SK-N-SH (cell line): ENCODE measurements around the gene CHSY3. TPM values are rescaled to one million over a fixed set of nuclear protein-coding genes. Genes with fewer than 3 reads are reported as not detected.

ENCODE experiments used
- CTCF ChIA-PET: fragments of 300-600, 350-600 bp; formaldehyde crosslinking; extraction: SDS; loops from one replicate; lab custom pipeline; 2021; lab: Yijun Ruan, JAX
- POLR2A ChIA-PET: fragments of 350-600 bp; sonication (Branson Sonifier 250); formaldehyde crosslinking; extraction: SDS; loops from one replicate; lab custom pipeline; 2020; ENCODE audit warnings: antibody characterized with exemption, inconsistent platforms; lab: Yijun Ruan, JAX
- DNase-seq: peaks from one replicate; pipeline ENCODE4 v3.0.0; 2012
- H2AFZ ChIP-seq: fragments of 200-600 bp; sonication (generic); 2 replicates; pipeline ENCODE4 v1.8.1; 2016; ENCODE audit warnings: antibody characterized with exemption, mild to moderate bottlenecking, low read depth
- H3F3A ChIP-seq: fragments of 200-600 bp; sonication (generic); replicated peaks from 2 replicates; pipeline ENCODE3; 2016; ENCODE audit warnings: antibody characterized with exemption, mild to moderate bottlenecking; ENCODE audit not compliant: insufficient read depth
- H3K27ac ChIP-seq, 2 experiments: fragments of 200-500 bp in 1 of 2; fragments of 200-600 bp in 1 of 2; sonication (Bioruptor generic) in 1 of 2; sonication (generic), shearing (Covaris generic) in 1 of 2; 2 replicates each; pipeline versions ENCODE4 v1.5.1 to v1.6.1; 2014 to 2016; ENCODE audit warnings: low read depth in 2 of 2, inconsistent platforms in 1 of 2, low read length in 1 of 2, mild to moderate bottlenecking in 1 of 2, mixed read lengths in 1 of 2
- H3K27me3 ChIP-seq: fragments of 200-600 bp; sonication (generic), shearing (Covaris generic); 2 replicates; pipeline ENCODE4 v1.6.1; 2016; ENCODE audit warnings: mixed run types; ENCODE audit not compliant: insufficient read depth
- H3K36me3 ChIP-seq, 2 experiments: fragments of 200-500 bp in 1 of 2; fragments of 200-600 bp in 1 of 2; sonication (Bioruptor generic) in 1 of 2; sonication (generic) in 1 of 2; replicated peaks in 1 of 2; 2 replicates each; pipeline versions ENCODE3 to v1.5.1; 2014 to 2016; ENCODE audit warnings: low read length in 1 of 2, mild to moderate bottlenecking in 1 of 2; ENCODE audit not compliant: insufficient read depth in 2 of 2, control insufficient read depth in 1 of 2
- H3K4me1 ChIP-seq, 2 experiments: fragments of 200-500 bp in 1 of 2; fragments of 200-600 bp in 1 of 2; sonication (Bioruptor generic) in 1 of 2; sonication (generic), shearing (Covaris generic) in 1 of 2; 2 replicates each; pipeline versions ENCODE4 v1.5.1 to v1.6.1; 2014 to 2016; ENCODE audit warnings: low read depth in 1 of 2, low read length in 1 of 2, mixed run types in 1 of 2; ENCODE audit not compliant: insufficient read depth in 2 of 2, control insufficient read depth in 1 of 2
- H3K4me2 ChIP-seq: fragments of 200-600 bp; sonication (generic), shearing (Covaris generic); 2 replicates; pipeline ENCODE4 v1.6.1; 2017; ENCODE audit warnings: mixed run types
- H3K4me3 ChIP-seq, 2 experiments: fragments of 200-500 bp in 1 of 2; fragments of 200-600 bp in 1 of 2; sonication (Bioruptor generic) in 1 of 2; sonication (generic), shearing (Covaris generic) in 1 of 2; 2 replicates each; pipeline versions ENCODE4 v1.5.1 to v1.8.1; 2014 to 2016; ENCODE audit warnings: low read depth in 2 of 2, inconsistent platforms in 1 of 2, low read length in 1 of 2, mild to moderate bottlenecking in 1 of 2, mixed read lengths in 1 of 2, moderate library complexity in 1 of 2
- H3K79me2 ChIP-seq: fragments of 200-600 bp; sonication (generic); 2 replicates; pipeline ENCODE4 v1.8.1; 2017; ENCODE audit warnings: mild to moderate bottlenecking; ENCODE audit not compliant: insufficient read depth
- H3K9ac ChIP-seq: fragments of 200-600 bp; sonication (generic); 2 replicates; pipeline ENCODE4 v1.6.1; 2017; ENCODE audit warnings: mixed run types
- H3K9me2 ChIP-seq: fragments of 200-600 bp; sonication (generic); 2 replicates; pipeline ENCODE4 v1.6.1; 2017; ENCODE audit warnings: mixed run types
- H3K9me3 ChIP-seq: fragments of 200-600 bp; sonication (generic); 2 replicates; pipeline ENCODE4 v1.6.1; 2017; ENCODE audit warnings: mixed run types, mild to moderate bottlenecking, moderate library complexity
- H4K20me1 ChIP-seq: fragments of 200-600 bp; sonication (generic); 2 replicates; pipeline ENCODE4 v1.6.1; 2017; ENCODE audit warnings: mild to moderate bottlenecking, mixed run types; ENCODE audit not compliant: insufficient read depth
- CTCF ChIP-seq: fragments of 200-600 bp; sonication (generic); IDR thresholded peaks from 2 replicates; pipeline ENCODE4 v1.6.1; 2017; ENCODE audit warnings: antibody characterized with exemption, mild to moderate bottlenecking, moderate library complexity
- EZH2phosphoT487 ChIP-seq: fragments of 200-600 bp; sonication (generic); IDR thresholded peaks from 2 replicates; pipeline ENCODE4 v1.6.1; 2017; ENCODE audit warnings: low read depth, mixed run types, mild to moderate bottlenecking, antibody characterized with exemption, moderate library complexity, borderline replicate concordance
- FOXJ3 ChIP-seq: sonication (generic); formaldehyde crosslinking; IDR thresholded peaks from 2 replicates; pipeline ENCODE4 v1.5.1; 2020; ENCODE audit warnings: mild to moderate bottlenecking, missing genetic modification reagents
- GABPA ChIP-seq: IDR thresholded peaks from 2 replicates; pipeline ENCODE4 v1.4.0; 2012; ENCODE audit warnings: low read depth, mild to moderate bottlenecking
- GATA2 ChIP-seq: sonication (generic); formaldehyde crosslinking; IDR thresholded peaks from 2 replicates; pipeline ENCODE4 v1.5.0; 2020; ENCODE audit warnings: mild to moderate bottlenecking, missing genetic modification reagents
- JUND ChIP-seq: IDR thresholded peaks from 2 replicates; pipeline ENCODE4 v1.4.0; 2012
- MEF2A ChIP-seq: IDR thresholded peaks from 2 replicates; pipeline ENCODE4 v1.4.0; 2012; ENCODE audit warnings: low read depth, borderline replicate concordance
- MXI1 ChIP-seq: IDR thresholded peaks from 2 replicates; pipeline ENCODE4 v1.6.1; 2012; ENCODE audit warnings: mild to moderate bottlenecking, low read depth, low read length, improper control_type of control experiment
- NRF1 ChIP-seq: IDR thresholded peaks from 2 replicates; pipeline ENCODE4 v1.6.1; 2012; ENCODE audit warnings: low read depth, mild to moderate bottlenecking, low read length
- PBX3 ChIP-seq: IDR thresholded peaks from 2 replicates; pipeline ENCODE4; 2012
- POLR2AphosphoS5 ChIP-seq: IDR thresholded peaks from 2 replicates; pipeline ENCODE4 v1.6.1; 2012; ENCODE audit warnings: low read depth, low read length
- RXRA ChIP-seq: IDR thresholded peaks from 2 replicates; pipeline ENCODE4 v1.4.0; 2012; ENCODE audit warnings: low read depth, mild to moderate bottlenecking, borderline replicate concordance
- SIN3A ChIP-seq: IDR thresholded peaks from 2 replicates; pipeline ENCODE4 v1.6.1; 2012; ENCODE audit warnings: low read depth, mild to moderate bottlenecking, low read length, moderate library complexity, borderline replicate concordance
- TAF1 ChIP-seq: IDR thresholded peaks from 2 replicates; pipeline ENCODE4 v1.6.1; 2012; ENCODE audit warnings: low read depth, mild to moderate bottlenecking, low read length, moderate library complexity, borderline replicate concordance
- TCF12 ChIP-seq: IDR thresholded peaks from 2 replicates; pipeline ENCODE4 v1.4.0; 2012
- TEAD4 ChIP-seq: IDR thresholded peaks from 2 replicates; pipeline ENCODE4 v1.4.0; 2012; ENCODE audit warnings: mild to moderate bottlenecking, borderline replicate concordance; ENCODE audit not compliant: insufficient read depth
- USF1 ChIP-seq: IDR thresholded peaks from 2 replicates; pipeline ENCODE4 v1.4.0; 2012; ENCODE audit warnings: low read depth, borderline replicate concordance
- USF2 ChIP-seq: fragments of 150-350 bp; IDR thresholded peaks from 2 replicates; pipeline ENCODE4 v1.6.1; 2017; ENCODE audit warnings: antibody characterized with exemption, low read length, low read depth, borderline replicate concordance
- WGBS: methylation state at CpG from one replicate; pipeline ENCODE4 v1.1.6; 2017; ENCODE audit warnings: low lambda C conversion rate; 5-methylcytosine and 5-hydroxymethylcytosine counted together
- polyA plus RNA-seq, 3 experiments: library from polyadenylated mRNA; depleted of rRNA; stranded (reverse); fragments of >200 nt; gene quantifications; 2 replicates each; pipeline ENCODE4 v1.2.3, GENCODE V29; 2012
- TF ChIP-seq, protein P1 (sequence below): fragments of 150-350 bp; IDR thresholded peaks from 2 replicates; pipeline ENCODE4 v1.6.1; 2016; ENCODE audit warnings: mild to moderate bottlenecking, low read depth, low read length
- TF ChIP-seq, protein P2 (sequence below): IDR thresholded peaks from 2 replicates; pipeline ENCODE4 v1.4.0; 2012; ENCODE audit warnings: low read depth, borderline replicate concordance

The CHSY3 gene
- polyA plus RNA-seq, 1 of the 3 experiments (the other 2 are of a cell fraction) = not detected

GRCh38 chr5:130110328-130110727 lies 206.1 kb downstream of the CHSY3 start:
- CTCF ChIA-PET = interaction anchor here (1.0 to 1.9 kb wide), 5 partner anchors 11 to 35 kb away, joined by 3 to 8 read pairs (median 4); no protein-coding TSS in a partner anchor
- no peak overlapping the region for H3K27ac ChIP-seq
- H3K79me2 ChIP-seq = no peaks in the 10 kb centered on the region
- POLR2A ChIA-PET = no interaction called here
- no peak overlapping the region for H3K4me3 ChIP-seq
- H3K36me3 ChIP-seq = no peaks in the 10 kb centered on the region
- H4K20me1 ChIP-seq = no peaks in the 10 kb centered on the region
- no peak for TF ChIP-seq TAF1
- no peak for TF ChIP-seq RXRA
- TF ChIP-seq FOXJ3 (CRISPR knock-in tag) = no peak
- TF ChIP-seq NRF1 = no peak
- TF ChIP-seq SIN3A = no peak
- TF ChIP-seq USF1 = no peak
- TF ChIP-seq, protein P1, sequence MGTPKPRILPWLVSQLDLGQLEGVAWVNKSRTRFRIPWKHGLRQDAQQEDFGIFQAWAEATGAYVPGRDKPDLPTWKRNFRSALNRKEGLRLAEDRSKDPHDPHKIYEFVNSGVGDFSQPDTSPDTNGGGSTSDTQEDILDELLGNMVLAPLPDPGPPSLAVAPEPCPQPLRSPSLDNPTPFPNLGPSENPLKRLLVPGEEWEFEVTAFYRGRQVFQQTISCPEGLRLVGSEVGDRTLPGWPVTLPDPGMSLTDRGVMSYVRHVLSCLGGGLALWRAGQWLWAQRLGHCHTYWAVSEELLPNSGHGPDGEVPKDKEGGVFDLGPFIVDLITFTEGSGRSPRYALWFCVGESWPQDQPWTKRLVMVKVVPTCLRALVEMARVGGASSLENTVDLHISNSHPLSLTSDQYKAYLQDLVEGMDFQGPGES = no peak
- no peak for TF ChIP-seq PBX3
- TF ChIP-seq MEF2A = no peak
- TF ChIP-seq TCF12 = no peak
- TF ChIP-seq USF2 = no peak
- TF ChIP-seq TEAD4 = no peak
- TF ChIP-seq EZH2phosphoT487 = no peak
- TF ChIP-seq GATA2 (CRISPR knock-in tag) = no peak
- H2AFZ ChIP-seq = no peak overlapping the region
- H3K4me2 ChIP-seq = no peak overlapping the region
- no peaks in the 10 kb centered on the region for H3K9me2 ChIP-seq
- H3K4me1 ChIP-seq = no peaks in the 10 kb centered on the region
- no peaks in the 10 kb centered on the region for H3K9me3 ChIP-seq
- DNase-seq = no peak
- no peaks in the 10 kb centered on the region for H3F3A ChIP-seq
- no peak overlapping the region for H3K9ac ChIP-seq
- no peaks in the 10 kb centered on the region; the same call in 1 of the 2 replicates for H3K27me3 ChIP-seq

DNA sequence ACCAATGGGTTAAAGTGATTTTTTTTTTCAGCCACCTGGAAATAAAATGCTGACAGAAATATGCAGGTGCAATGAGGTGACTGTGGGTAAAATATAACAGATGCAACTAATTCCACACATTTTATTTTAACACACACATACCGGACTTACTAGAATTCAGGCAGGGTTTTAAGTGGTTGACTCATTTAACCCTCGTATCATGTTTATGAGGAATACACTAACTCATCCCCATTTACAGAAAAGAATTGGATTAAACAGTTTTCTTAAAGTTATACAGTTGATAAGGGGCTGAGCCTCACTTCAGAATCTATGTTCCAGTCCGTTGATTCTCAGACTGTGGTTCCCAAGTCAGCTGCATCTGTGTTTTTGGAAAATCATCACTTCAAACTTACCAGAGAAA lies 207.5 kb downstream of the CHSY3 start:
- no peak overlapping the region for H3K4me2 ChIP-seq
- H3K27me3 ChIP-seq = no peaks in the 10 kb centered on the region; the same call in none of the 2 replicates
- H3F3A ChIP-seq = no peaks in the 10 kb centered on the region
- WGBS = 9% methylated on average over 3 of the region's 3 CpGs
- no peaks in the 10 kb centered on the region for H3K36me3 ChIP-seq
- H3K4me1 ChIP-seq = no peaks in the 10 kb centered on the region
- no peak overlapping the region for H3K27ac ChIP-seq
- POLR2A ChIA-PET = no interaction called here
- no peak overlapping the region for H3K9ac ChIP-seq
- no peak overlapping the region for H2AFZ ChIP-seq
- no peaks in the 10 kb centered on the region for H3K9me2 ChIP-seq
- no peaks in the 10 kb centered on the region for H3K9me3 ChIP-seq
- no peaks in the 10 kb centered on the region for H3K79me2 ChIP-seq
- H3K4me3 ChIP-seq = no peak overlapping the region
- H4K20me1 ChIP-seq = no peaks in the 10 kb centered on the region
- no peak for DNase-seq
- CTCF ChIA-PET = no interaction called here
- TF ChIP-seq MXI1 = no peak
- TF ChIP-seq GABPA = no peak
- TF ChIP-seq NRF1 = no peak
- no peak for TF ChIP-seq JUND
- no peak for TF ChIP-seq CTCF
- TF ChIP-seq, protein P2, sequence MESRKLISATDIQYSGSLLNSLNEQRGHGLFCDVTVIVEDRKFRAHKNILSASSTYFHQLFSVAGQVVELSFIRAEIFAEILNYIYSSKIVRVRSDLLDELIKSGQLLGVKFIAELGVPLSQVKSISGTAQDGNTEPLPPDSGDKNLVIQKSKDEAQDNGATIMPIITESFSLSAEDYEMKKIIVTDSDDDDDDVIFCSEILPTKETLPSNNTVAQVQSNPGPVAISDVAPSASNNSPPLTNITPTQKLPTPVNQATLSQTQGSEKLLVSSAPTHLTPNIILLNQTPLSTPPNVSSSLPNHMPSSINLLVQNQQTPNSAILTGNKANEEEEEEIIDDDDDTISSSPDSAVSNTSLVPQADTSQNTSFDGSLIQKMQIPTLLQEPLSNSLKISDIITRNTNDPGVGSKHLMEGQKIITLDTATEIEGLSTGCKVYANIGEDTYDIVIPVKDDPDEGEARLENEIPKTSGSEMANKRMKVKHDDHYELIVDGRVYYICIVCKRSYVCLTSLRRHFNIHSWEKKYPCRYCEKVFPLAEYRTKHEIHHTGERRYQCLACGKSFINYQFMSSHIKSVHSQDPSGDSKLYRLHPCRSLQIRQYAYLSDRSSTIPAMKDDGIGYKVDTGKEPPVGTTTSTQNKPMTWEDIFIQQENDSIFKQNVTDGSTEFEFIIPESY = no peak
- no peak for TF ChIP-seq USF2
- TF ChIP-seq POLR2AphosphoS5 = no peak
- TF ChIP-seq TAF1 = no peak
